IMR-90 (cell line): Measurements from ENCODE around the gene PRDM1. TPM values are rescaled to one million over a fixed set of nuclear protein-coding genes. Genes with fewer than 3 reads are reported as not detected.

Experiments
- ATAC-seq: fragments of 200-7000 bp; cut with Tn5 transposase; 2 replicates; pipeline ENCODE4 v1.9.1; 2020; ENCODE audit warnings: low read depth, mild to moderate bottlenecking, moderate library complexity
- BruUV-seq: library from RNA; stranded (reverse); fragments of 400-500 nt; replicated peaks from 2 replicates; lab custom pipeline; 2021; lab: Mats Ljungman, UMichigan
- CTCF ChIA-PET: fragments of 300-600 bp; formaldehyde crosslinking; extraction: SDS; loops from one replicate; lab custom pipeline; 2021; ENCODE audit warnings: antibody characterized with exemption; lab: Yijun Ruan, JAX
- POLR2A ChIA-PET: fragments of 300-600 bp; sonication (Branson Sonifier 250); formaldehyde crosslinking; loops from one replicate; lab custom pipeline; 2022; ENCODE audit warnings: antibody characterized with exemption; ENCODE audit not compliant: unreplicated experiment; lab: Charles Lee
- DNase-seq: peaks from one replicate; pipeline ENCODE4 v3.0.0; 2013
- H2AFZ ChIP-seq: replicated peaks from 2 replicates; pipeline ENCODE3; 2013; ENCODE audit warnings: low read length, mild to moderate bottlenecking; ENCODE audit not compliant: poor library complexity
- H2AK5ac ChIP-seq: 2 replicates; pipeline ENCODE4 v1.6.1; 2013; ENCODE audit warnings: low read depth, low read length, inconsistent platforms
- H2AK9ac ChIP-seq: replicated peaks from 2 replicates; pipeline ENCODE3; 2013; ENCODE audit warnings: mild to moderate bottlenecking, low read depth, low read length, moderate library complexity; ENCODE audit not compliant: poor library complexity
- H2BK120ac ChIP-seq: 2 replicates; pipeline ENCODE4 v1.6.1; 2013; ENCODE audit warnings: low read depth, low read length, inconsistent platforms
- H2BK15ac ChIP-seq: 3 replicates; pipeline ENCODE4 v1.6.1; 2013; ENCODE audit warnings: low read depth, low read length, inconsistent platforms
- H2BK20ac ChIP-seq: 2 replicates; pipeline ENCODE4 v1.6.1; 2013; ENCODE audit warnings: low read depth, mild to moderate bottlenecking, inconsistent platforms, low read length, moderate library complexity
- H2BK5ac ChIP-seq: 2 replicates; pipeline ENCODE4 v1.6.1; 2013; ENCODE audit warnings: mild to moderate bottlenecking, low read depth, low read length, inconsistent platforms; ENCODE audit not compliant: poor library complexity, severe bottlenecking
- H3K14ac ChIP-seq: replicated peaks from 2 replicates; pipeline ENCODE4 v1.6.1; 2013; ENCODE audit warnings: low read depth, low read length, inconsistent platforms
- H3K18ac ChIP-seq: 2 replicates; pipeline ENCODE4 v1.6.1; 2013; ENCODE audit warnings: low read depth, low read length, control low read depth
- H3K23ac ChIP-seq: 2 replicates; pipeline ENCODE4 v1.6.1; 2013; ENCODE audit warnings: low read depth, low read length, inconsistent platforms
- H3K27ac ChIP-seq: 2 replicates; pipeline ENCODE4 v1.5.1; 2013; ENCODE audit warnings: mild to moderate bottlenecking, control low read depth, low read length; ENCODE audit not compliant: insufficient read depth
- H3K27me3 ChIP-seq: 2 replicates; pipeline ENCODE4 v1.6.1; 2013; ENCODE audit warnings: low read length; ENCODE audit not compliant: control insufficient read depth, insufficient read depth
- H3K36me3 ChIP-seq: 2 replicates; pipeline ENCODE4 v1.6.1; 2013; ENCODE audit warnings: low read length, mixed read lengths; ENCODE audit not compliant: control insufficient read depth, insufficient read depth
- H3K4ac ChIP-seq: 2 replicates; pipeline ENCODE4 v1.6.1; 2013; ENCODE audit warnings: low read depth, low read length, inconsistent platforms
- H3K4me1 ChIP-seq: 2 replicates; pipeline ENCODE4 v1.6.1; 2013; ENCODE audit warnings: low read length, mixed read lengths; ENCODE audit not compliant: control insufficient read depth, insufficient read depth
- H3K4me2 ChIP-seq: 2 replicates; pipeline ENCODE4 v1.6.1; 2013; ENCODE audit warnings: low read depth, mild to moderate bottlenecking, control low read depth, low read length, moderate library complexity
- H3K4me3 ChIP-seq: 2 replicates; pipeline ENCODE4 v1.5.1; 2013; ENCODE audit warnings: low read depth, mild to moderate bottlenecking, control low read depth, low read length, moderate library complexity; ENCODE audit not compliant: insufficient read depth
- H3K56ac ChIP-seq: 2 replicates; pipeline ENCODE4 v1.6.1; 2013; ENCODE audit warnings: low read length, inconsistent platforms; ENCODE audit not compliant: insufficient read depth; ENCODE audit errors: extremely low read depth
- H3K79me1 ChIP-seq, 2 experiments: 2 replicates each; pipeline ENCODE4 v1.6.1; 2013; ENCODE audit warnings: low read length in 2 of 2, inconsistent platforms in 1 of 2, low read depth in 1 of 2
- H3K9ac ChIP-seq: 2 replicates; pipeline ENCODE4 v1.6.1; 2013; ENCODE audit warnings: low read depth, low read length, control low read depth
- H3K9me1 ChIP-seq: 2 replicates; pipeline ENCODE4 v1.6.1; 2013; ENCODE audit warnings: low read length, inconsistent platforms; ENCODE audit not compliant: insufficient read depth
- H3K9me3 ChIP-seq: 2 replicates; pipeline ENCODE4 v1.6.1; 2013; ENCODE audit warnings: low read length; ENCODE audit not compliant: control insufficient read depth, insufficient read depth
- H4K20me1 ChIP-seq: 2 replicates; pipeline ENCODE4 v1.6.1; 2013; ENCODE audit warnings: low read length, inconsistent platforms; ENCODE audit not compliant: insufficient read depth
- H4K5ac ChIP-seq: 2 replicates; pipeline ENCODE4 v1.6.1; 2013; ENCODE audit warnings: mild to moderate bottlenecking, low read depth, low read length, control low read depth
- H4K8ac ChIP-seq, 2 experiments: 2 replicates each; pipeline ENCODE4 v1.6.1; 2013; ENCODE audit warnings: low read depth in 2 of 2, low read length in 2 of 2, control low read depth in 1 of 2, inconsistent platforms in 1 of 2
- H4K91ac ChIP-seq: 2 replicates; pipeline ENCODE4 v1.6.1; 2013; ENCODE audit warnings: low read depth, low read length, inconsistent platforms; ENCODE audit not compliant: insufficient read depth
- BHLHE40 ChIP-seq: fragments of 150-350 bp; IDR thresholded peaks from 2 replicates; pipeline ENCODE4 v1.6.1; 2016; ENCODE audit warnings: mild to moderate bottlenecking, low read depth, low read length
- CEBPB ChIP-seq: IDR thresholded peaks from 2 replicates; pipeline ENCODE4 v1.6.1; 2012; ENCODE audit warnings: low read depth, low read length, improper control_type of control experiment
- CHD1 ChIP-seq: IDR thresholded peaks from 2 replicates; pipeline ENCODE4 v1.6.1; 2012; ENCODE audit warnings: low read depth, low read length, improper control_type of control experiment
- FOS ChIP-seq: fragments of 150-350 bp; IDR thresholded peaks from 2 replicates; pipeline ENCODE4 v1.6.1; 2016; ENCODE audit warnings: low read depth, low read length
- MAFK ChIP-seq: IDR thresholded peaks from 2 replicates; pipeline ENCODE4 v1.6.1; 2012; ENCODE audit warnings: low read depth, low read length, improper control_type of control experiment
- MAZ ChIP-seq: IDR thresholded peaks from 2 replicates; pipeline ENCODE4 v1.6.1; 2012; ENCODE audit warnings: low read depth, mild to moderate bottlenecking, low read length, improper control_type of control experiment, moderate library complexity, borderline replicate concordance
- MXI1 ChIP-seq: IDR thresholded peaks from 2 replicates; pipeline ENCODE4 v1.6.1; 2012; ENCODE audit warnings: low read depth, mild to moderate bottlenecking, low read length, moderate library complexity, borderline replicate concordance
- POLR2A ChIP-seq: IDR thresholded peaks from 2 replicates; pipeline ENCODE4 v1.6.1; 2012; ENCODE audit warnings: mild to moderate bottlenecking, low read depth, low read length
- RAD21 ChIP-seq: IDR thresholded peaks from 2 replicates; pipeline ENCODE4 v1.6.1; 2012; ENCODE audit warnings: low read length, improper control_type of control experiment
- RCOR1 ChIP-seq: IDR thresholded peaks from 2 replicates; pipeline ENCODE4 v1.6.1; 2012; ENCODE audit warnings: mild to moderate bottlenecking, low read length, improper control_type of control experiment; ENCODE audit not compliant: insufficient replicate concordance
- SMC3 ChIP-seq: fragments of 150-350 bp; IDR thresholded peaks from 2 replicates; pipeline ENCODE4 v1.6.1; 2016; ENCODE audit warnings: low read depth, mild to moderate bottlenecking, antibody characterized with exemption, low read length, moderate library complexity
- WGBS, 2 experiments: methylation state at CpG; one replicate each; pipeline versions ENCODE4 v1.1.5 to v1.1.7; 2013; ENCODE audit warnings: missing lambda C conversion rate in 2 of 2; ENCODE audit not compliant: insufficient read length in 1 of 2; ENCODE audit errors: extremely low coverage in 2 of 2; 5-methylcytosine and 5-hydroxymethylcytosine counted together
- dilution Hi-C: fragments of 300-500 bp; cut with HindIII; formaldehyde crosslinking; loops from one replicate; pipeline ENCODE4 v1.14.3; 2018; ENCODE audit warnings: low sequenced_read_pairs; ENCODE audit not compliant: unreplicated experiment
- in situ Hi-C: fragments of 300-500 bp; cut with MboI; formaldehyde crosslinking; loops from 3 replicates; pipeline ENCODE4 v1.14.3; 2019; ENCODE audit warnings: low sequenced_read_pairs, inconsistent platforms, mixed read lengths
- intact Hi-C: fragments of 100-400 bp; cut with micrococcal nuclease; formaldehyde crosslinking; loops from 2 replicates; pipeline ENCODE4 v1.10.0; 2022
- polyA plus RNA-seq, 3 experiments: library from polyadenylated mRNA; depleted of rRNA; stranded (reverse); fragments of >200 nt; gene quantifications; 2 replicates each; pipeline ENCODE4 v1.2.3, GENCODE V29; 2012; ENCODE audit warnings: low replicate concordance in 1 of 3
- total RNA-seq: library from RNA; depleted of rRNA; stranded (reverse); fragments of >200 nt; gene quantifications from 2 replicates; pipeline ENCODE4 v1.2.3, GENCODE V29; 2012
- TF ChIP-seq, protein P1 (sequence below): conservative IDR thresholded peaks from 2 replicates; pipeline ENCODE4 v1.5.1; 2012; ENCODE audit warnings: mild to moderate bottlenecking, low read depth, low read length, improper control_type of control experiment
- TF ChIP-seq, protein P2 (sequence below): fragments of 150-350 bp; IDR thresholded peaks from 2 replicates; pipeline ENCODE4 v1.6.1; 2017; ENCODE audit warnings: mild to moderate bottlenecking, antibody characterized with exemption, low read length, low read depth
- TF ChIP-seq, protein P3 (sequence below): fragments of 150-350 bp; IDR thresholded peaks from 2 replicates; pipeline ENCODE4 v1.6.1; 2016; ENCODE audit warnings: low read depth, mild to moderate bottlenecking, low read length, moderate library complexity, borderline replicate concordance

The PRDM1 gene
- total and polyA plus RNA-seq, 2 of the 4 experiments (the other 2 are of a cell fraction): 2.3 to 3.0 TPM

DNA sequence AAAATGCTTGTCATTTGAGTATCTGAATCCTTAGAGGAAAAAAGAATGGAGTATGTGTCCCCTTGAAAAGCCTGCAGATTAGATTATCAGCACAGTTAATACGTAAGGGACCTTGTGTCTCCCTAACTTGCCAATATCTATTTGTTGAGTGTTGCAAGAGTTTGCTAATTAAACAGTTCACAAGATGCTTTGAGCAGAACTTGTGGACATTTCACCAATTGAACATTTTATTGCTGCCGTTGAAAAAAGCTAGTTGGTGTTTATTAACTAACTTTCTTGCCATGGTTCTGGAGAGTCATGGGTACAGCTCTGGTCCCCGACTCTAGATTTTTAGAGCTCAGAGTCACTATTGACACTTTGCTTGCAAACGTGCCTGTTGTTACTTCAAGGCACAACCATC is 30.6 kb upstream of the PRDM1 start:
- Histone ChIP-seq H4K91ac (no peak overlapping the region), H3K27ac (no peak overlapping the region), H2BK15ac (no peak overlapping the region), H3K4me1 (peaks cover 2% of the 10 kb centered on the region), H2BK5ac (no peak overlapping the region), H4K20me1 (no peaks in the 10 kb centered on the region), H3K4me2 (no peak overlapping the region), H3K9me1 (peaks cover 2% of the 10 kb centered on the region; the same call in 1 of the 2 replicates), H4K5ac (no peak overlapping the region), H3K23ac (no peak overlapping the region), H3K56ac (no peak overlapping the region), H3K79me1 (no peaks in the 10 kb centered on the region), H2BK20ac (no peak overlapping the region), H2AK9ac (no peak overlapping the region), H3K4me3 (no peak overlapping the region), H3K4ac (no peak overlapping the region), H2AK5ac (no peak overlapping the region), H2BK120ac (no peak overlapping the region), H3K36me3 (no peaks in the 10 kb centered on the region), H3K14ac (no peak overlapping the region), H3K27me3 (no peaks in the 10 kb centered on the region), H4K8ac (no peak overlapping the region), H3K9ac (no peak overlapping the region), H2AFZ (no peak overlapping the region), H3K9me3 (no peaks in the 10 kb centered on the region), H3K18ac (no peak overlapping the region)
- no TSS peak for BruUV-seq
- POLR2A ChIA-PET: no interaction called here
- TF ChIP-seq MAFK (no peak), RCOR1 (no peak), BHLHE40 (no peak), POLR2A (no peak), SMC3 (no peak), MXI1 (no peak), MAZ (no peak), FOS (no peak), CEBPB (no peak), CHD1 (no peak), RAD21 (no peak)
- TF ChIP-seq, protein P1, sequence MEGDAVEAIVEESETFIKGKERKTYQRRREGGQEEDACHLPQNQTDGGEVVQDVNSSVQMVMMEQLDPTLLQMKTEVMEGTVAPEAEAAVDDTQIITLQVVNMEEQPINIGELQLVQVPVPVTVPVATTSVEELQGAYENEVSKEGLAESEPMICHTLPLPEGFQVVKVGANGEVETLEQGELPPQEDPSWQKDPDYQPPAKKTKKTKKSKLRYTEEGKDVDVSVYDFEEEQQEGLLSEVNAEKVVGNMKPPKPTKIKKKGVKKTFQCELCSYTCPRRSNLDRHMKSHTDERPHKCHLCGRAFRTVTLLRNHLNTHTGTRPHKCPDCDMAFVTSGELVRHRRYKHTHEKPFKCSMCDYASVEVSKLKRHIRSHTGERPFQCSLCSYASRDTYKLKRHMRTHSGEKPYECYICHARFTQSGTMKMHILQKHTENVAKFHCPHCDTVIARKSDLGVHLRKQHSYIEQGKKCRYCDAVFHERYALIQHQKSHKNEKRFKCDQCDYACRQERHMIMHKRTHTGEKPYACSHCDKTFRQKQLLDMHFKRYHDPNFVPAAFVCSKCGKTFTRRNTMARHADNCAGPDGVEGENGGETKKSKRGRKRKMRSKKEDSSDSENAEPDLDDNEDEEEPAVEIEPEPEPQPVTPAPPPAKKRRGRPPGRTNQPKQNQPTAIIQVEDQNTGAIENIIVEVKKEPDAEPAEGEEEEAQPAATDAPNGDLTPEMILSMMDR: no peak
- TF ChIP-seq, protein P2, sequence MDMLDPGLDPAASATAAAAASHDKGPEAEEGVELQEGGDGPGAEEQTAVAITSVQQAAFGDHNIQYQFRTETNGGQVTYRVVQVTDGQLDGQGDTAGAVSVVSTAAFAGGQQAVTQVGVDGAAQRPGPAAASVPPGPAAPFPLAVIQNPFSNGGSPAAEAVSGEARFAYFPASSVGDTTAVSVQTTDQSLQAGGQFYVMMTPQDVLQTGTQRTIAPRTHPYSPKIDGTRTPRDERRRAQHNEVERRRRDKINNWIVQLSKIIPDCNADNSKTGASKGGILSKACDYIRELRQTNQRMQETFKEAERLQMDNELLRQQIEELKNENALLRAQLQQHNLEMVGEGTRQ: no peak
- TF ChIP-seq, protein P3, sequence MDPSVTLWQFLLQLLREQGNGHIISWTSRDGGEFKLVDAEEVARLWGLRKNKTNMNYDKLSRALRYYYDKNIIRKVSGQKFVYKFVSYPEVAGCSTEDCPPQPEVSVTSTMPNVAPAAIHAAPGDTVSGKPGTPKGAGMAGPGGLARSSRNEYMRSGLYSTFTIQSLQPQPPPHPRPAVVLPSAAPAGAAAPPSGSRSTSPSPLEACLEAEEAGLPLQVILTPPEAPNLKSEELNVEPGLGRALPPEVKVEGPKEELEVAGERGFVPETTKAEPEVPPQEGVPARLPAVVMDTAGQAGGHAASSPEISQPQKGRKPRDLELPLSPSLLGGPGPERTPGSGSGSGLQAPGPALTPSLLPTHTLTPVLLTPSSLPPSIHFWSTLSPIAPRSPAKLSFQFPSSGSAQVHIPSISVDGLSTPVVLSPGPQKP: no peak
- no peak for ATAC-seq
- in situ Hi-C loops (no loop called here), dilution Hi-C loops (no loop called here), intact Hi-C loops (no loop called here)
- WGBS, 2 experiments: no CpG with 5 or more reads among the region's 4 CpGs
- DNase-seq: no peak
- CTCF ChIA-PET: no interaction called here
